Mesothelial cell of epicardium (in vitro differentiated cells): ENCODE results near the gene RAP2C. TPM values are rescaled to one million over a fixed set of nuclear protein-coding genes. Genes with fewer than 3 reads are reported as not detected.
"Not testable (repeated sequence)": the region's sequence is repeated elsewhere in the genome, so short reads cannot be mapped to it uniquely, and the experiment has no call there.

ENCODE experiments used
- DNase-seq, 2 experiments: peaks; one replicate each; pipeline ENCODE4 v3.0.0; 2021; ENCODE audit warnings: low spot score in 2 of 2; ENCODE audit not compliant: unreplicated experiment in 2 of 2
- H3K27ac Mint-ChIP-seq: 2 replicates; pipeline ENCODE4 v1.8.0; 2021; ENCODE audit warnings: mixed read lengths
- H3K27me3 Mint-ChIP-seq: 2 replicates; pipeline ENCODE4 v1.8.0; 2021; ENCODE audit warnings: low read depth, mixed read lengths
- H3K36me3 Mint-ChIP-seq: 2 replicates; pipeline ENCODE4 v1.8.0; 2021; ENCODE audit warnings: mixed read lengths
- H3K4me1 Mint-ChIP-seq: 2 replicates; pipeline ENCODE4 v1.8.0; 2021; ENCODE audit warnings: mixed read lengths
- H3K4me3 Mint-ChIP-seq: 2 replicates; pipeline ENCODE4 v1.8.0; 2021; ENCODE audit warnings: mild to moderate bottlenecking, moderate library complexity, mixed read lengths
- H3K9me3 Mint-ChIP-seq: 2 replicates; pipeline ENCODE4 v1.8.0; 2021; ENCODE audit warnings: mixed read lengths
- total RNA-seq: library from RNA; stranded (reverse); gene quantifications from 3 replicates; pipeline ENCODE4 v1.2.1, GENCODE V29; 2021
- TF ChIP-seq, protein P1 (sequence below): fragments of 200-600 bp; sonication (generic); IDR thresholded peaks from one replicate; pipeline ENCODE4 v1.5.0; 2021; ENCODE audit warnings: antibody characterized with exemption; ENCODE audit not compliant: unreplicated experiment

RAP2C gene
- total RNA-seq, 1 donor from 2014 or later = 85.0 TPM

DNA sequence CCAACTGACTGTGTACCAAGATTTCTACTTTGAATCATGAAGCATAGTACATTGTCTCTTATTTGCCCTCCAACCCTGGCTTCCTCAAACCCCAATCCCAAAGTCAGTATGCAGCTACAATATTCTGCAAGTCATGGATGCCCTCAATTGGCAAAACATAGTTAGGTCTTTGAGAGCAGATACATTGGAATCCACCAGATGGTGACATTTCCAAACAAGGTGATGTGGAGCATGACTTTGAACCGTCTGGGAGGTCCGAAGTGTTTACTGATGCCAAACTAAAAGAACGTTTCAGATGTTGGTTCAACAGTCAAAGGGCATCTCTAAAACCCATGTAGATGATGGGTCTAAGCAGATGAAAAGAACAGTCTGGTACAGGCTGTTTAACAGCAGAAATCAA, 47.8 kb downstream of the RAP2C start:
- no peak for DNase-seq
- Mint-ChIP-seq H3K4me1 (peaks cover 45% of the 10 kb centered on the region), H3K4me3 (no peak overlapping the region), H3K27me3 (no peaks in the 10 kb centered on the region), H3K9me3 (peaks cover 3% of the 10 kb centered on the region), H3K36me3 (no peaks in the 10 kb centered on the region), H3K27ac (no peak overlapping the region)
- TF ChIP-seq, protein P1, sequence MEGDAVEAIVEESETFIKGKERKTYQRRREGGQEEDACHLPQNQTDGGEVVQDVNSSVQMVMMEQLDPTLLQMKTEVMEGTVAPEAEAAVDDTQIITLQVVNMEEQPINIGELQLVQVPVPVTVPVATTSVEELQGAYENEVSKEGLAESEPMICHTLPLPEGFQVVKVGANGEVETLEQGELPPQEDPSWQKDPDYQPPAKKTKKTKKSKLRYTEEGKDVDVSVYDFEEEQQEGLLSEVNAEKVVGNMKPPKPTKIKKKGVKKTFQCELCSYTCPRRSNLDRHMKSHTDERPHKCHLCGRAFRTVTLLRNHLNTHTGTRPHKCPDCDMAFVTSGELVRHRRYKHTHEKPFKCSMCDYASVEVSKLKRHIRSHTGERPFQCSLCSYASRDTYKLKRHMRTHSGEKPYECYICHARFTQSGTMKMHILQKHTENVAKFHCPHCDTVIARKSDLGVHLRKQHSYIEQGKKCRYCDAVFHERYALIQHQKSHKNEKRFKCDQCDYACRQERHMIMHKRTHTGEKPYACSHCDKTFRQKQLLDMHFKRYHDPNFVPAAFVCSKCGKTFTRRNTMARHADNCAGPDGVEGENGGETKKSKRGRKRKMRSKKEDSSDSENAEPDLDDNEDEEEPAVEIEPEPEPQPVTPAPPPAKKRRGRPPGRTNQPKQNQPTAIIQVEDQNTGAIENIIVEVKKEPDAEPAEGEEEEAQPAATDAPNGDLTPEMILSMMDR = no peak

DNA sequence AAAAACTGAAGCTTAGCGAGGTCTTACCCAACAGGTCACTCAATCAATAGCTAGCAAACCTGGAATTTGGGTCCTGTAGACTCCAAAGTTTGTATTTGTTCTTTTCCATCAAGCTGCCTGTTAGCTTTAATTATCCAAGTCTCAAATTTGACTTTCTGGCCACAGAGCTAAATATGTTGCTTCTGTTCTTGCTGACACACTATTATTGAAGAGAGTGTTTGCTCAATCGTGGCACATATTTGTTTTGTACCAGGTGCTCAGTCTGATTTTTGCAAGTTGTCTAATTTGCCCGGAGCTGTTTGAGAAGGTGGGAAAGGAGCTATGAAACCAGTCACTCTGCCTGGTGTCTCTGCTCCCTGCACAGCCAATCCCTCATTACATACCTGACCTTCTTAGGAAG, 49.7 kb downstream of the RAP2C start:
- peaks cover 3% of the 10 kb centered on the region for H3K36me3 Mint-ChIP-seq
- peaks cover 40% of the 10 kb centered on the region for H3K4me1 Mint-ChIP-seq
- H3K27me3 Mint-ChIP-seq = no peaks in the 10 kb centered on the region
- TF ChIP-seq, protein P1 = no peak
- no peak overlapping the region for H3K27ac Mint-ChIP-seq
- DNase-seq = no peak
- no peak overlapping the region for H3K4me3 Mint-ChIP-seq
- peaks cover 12% of the 10 kb centered on the region for H3K9me3 Mint-ChIP-seq

DNA sequence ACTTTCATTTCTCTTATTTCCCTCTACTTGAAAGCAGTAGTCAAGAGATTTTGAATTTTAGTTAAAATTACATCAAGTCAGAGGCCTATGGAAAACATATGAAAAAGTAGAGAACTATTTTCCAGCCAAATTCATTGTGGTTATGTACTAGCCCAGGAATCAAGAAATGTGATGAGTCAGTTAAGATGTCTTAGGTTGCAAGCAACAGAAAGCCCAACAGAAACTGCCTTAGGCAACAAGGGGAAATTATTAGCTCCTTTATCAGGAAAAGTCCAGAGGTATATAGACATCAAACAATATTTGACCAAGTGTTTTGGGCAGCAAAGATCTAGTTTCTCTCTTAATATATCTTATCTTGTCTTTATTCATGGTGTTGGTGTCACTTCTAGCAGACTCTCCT, 53.6 kb downstream of the RAP2C start:
- no peak for DNase-seq
- Mint-ChIP-seq H3K36me3 (peaks cover 15% of the 10 kb centered on the region), H3K27me3 (no peaks in the 10 kb centered on the region), H3K4me1 (peaks cover 14% of the 10 kb centered on the region), H3K27ac (no peak overlapping the region), H3K4me3 (no peak overlapping the region), H3K9me3 (peaks cover 29% of the 10 kb centered on the region)
- TF ChIP-seq, protein P1 = no peak

DNA sequence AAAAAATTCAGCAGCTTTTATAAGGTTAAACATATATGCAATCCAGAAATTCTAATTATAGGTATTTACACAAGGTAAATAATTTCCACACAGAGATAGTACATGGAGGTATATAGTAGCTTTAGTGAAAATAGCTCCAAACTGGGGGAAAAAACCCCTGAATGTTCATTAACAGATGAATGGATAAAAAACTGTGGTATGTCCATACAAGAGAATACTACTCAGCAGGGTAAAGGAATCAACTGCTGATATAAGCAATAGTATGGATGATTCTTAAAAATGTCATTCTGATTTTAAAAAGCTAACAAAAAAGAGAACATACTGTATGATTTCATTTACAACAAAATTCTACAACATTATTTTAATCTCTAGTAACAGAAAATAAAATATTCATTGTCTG, 54.2 kb downstream of the RAP2C start:
- peaks cover 9% of the 10 kb centered on the region for H3K4me1 Mint-ChIP-seq
- TF ChIP-seq, protein P1 = no peak
- no peaks in the 10 kb centered on the region for H3K27me3 Mint-ChIP-seq
- peaks cover 16% of the 10 kb centered on the region for H3K36me3 Mint-ChIP-seq
- no peak overlapping the region for H3K27ac Mint-ChIP-seq
- DNase-seq = no peak
- H3K4me3 Mint-ChIP-seq = no peak overlapping the region
- H3K9me3 Mint-ChIP-seq = peaks cover 29% of the 10 kb centered on the region

DNA sequence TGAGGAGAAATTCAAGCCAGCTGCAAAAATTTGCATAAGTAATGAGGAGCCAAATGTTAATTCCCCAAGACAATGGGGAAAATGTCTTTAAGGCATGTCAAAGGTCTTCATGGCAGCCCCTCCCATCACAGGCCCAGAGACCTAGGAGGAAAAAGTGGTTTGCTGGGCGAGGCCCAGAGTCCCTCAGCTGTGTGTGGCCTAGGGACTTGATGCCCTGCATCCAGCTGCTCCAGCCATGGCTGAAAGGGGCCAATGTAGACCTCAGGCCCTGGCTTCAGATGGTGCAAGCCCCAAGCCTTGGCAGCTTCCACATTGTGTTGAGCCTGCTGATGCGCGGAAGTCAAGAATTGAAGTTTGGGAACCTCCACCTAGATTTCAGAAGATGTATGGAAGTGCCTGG, 56.2 kb downstream of the RAP2C start:
- peaks cover 20% of the 10 kb centered on the region for H3K36me3 Mint-ChIP-seq
- H3K27me3 Mint-ChIP-seq, DNase-seq, H3K4me3 Mint-ChIP-seq, H3K27ac Mint-ChIP-seq, H3K4me1 Mint-ChIP-seq: not testable (repeated sequence)
- peaks cover 29% of the 10 kb centered on the region for H3K9me3 Mint-ChIP-seq

DNA sequence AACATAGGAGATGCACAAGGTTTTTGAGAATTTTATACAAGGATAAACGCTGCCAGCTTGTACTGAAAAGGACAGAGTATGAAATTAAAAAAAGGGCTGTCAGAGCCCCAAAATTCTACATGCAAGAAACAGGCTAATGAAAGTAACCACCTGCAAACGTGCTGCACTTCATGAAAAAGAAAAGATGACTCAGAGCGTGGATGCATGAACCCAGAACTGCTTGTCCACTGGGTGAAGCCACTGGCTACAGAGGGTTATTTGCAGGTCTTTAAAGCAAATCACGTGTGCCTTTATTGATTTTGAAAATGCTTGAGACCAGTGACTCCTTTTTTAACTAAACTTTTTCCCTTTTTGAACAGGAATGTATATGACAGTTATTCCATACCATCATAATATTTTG, 66.1 kb downstream of the RAP2C start:
- H3K9me3 Mint-ChIP-seq = peaks cover 31% of the 10 kb centered on the region
- no peak overlapping the region for H3K27ac Mint-ChIP-seq
- DNase-seq = no peak
- TF ChIP-seq, protein P1 = no peak
- no peaks in the 10 kb centered on the region for H3K4me1 Mint-ChIP-seq
- H3K36me3 Mint-ChIP-seq = peaks cover 3% of the 10 kb centered on the region
- H3K27me3 Mint-ChIP-seq = no peaks in the 10 kb centered on the region
- no peak overlapping the region for H3K4me3 Mint-ChIP-seq

Other genes starting within 250 kb of the RAP2C start
- 96.0 to 104 TPM (median 103 TPM) in 3 replicates for gene STK26, start 196.1 kb downstream of the RAP2C start, total RNA-seq
- gene FRMD7, start 91.4 kb downstream of the RAP2C start, total RNA-seq = 0.07 to 0.18 TPM (median 0.13 TPM) in 3 replicates